Esophagus squamous epithelium (tissue), 4 donors: ENCODE data around the gene DRD3.

Source experiments
- CTCF ChIP-seq, 6 experiments: fragments of 450-650 bp in 4 of 6; fragments of 200-600 bp in 2 of 6; sonication (generic) in 2 of 6; IDR thresholded peaks; one replicate each; pipeline ENCODE4 v1.5.1; 2016 to 2019; ENCODE audit warnings: antibody characterized with exemption in 6 of 6, mild to moderate bottlenecking in 4 of 6, moderate library complexity in 4 of 6
- POLR2A ChIP-seq, 4 donors: fragments of 450-650 bp; IDR thresholded peaks; one replicate each; pipeline ENCODE4 v1.6.1; 2017; ENCODE audit warnings: antibody characterized with exemption in 4 of 4, mild to moderate bottlenecking in 4 of 4, moderate library complexity in 3 of 4

GRCh38 chr3:114095796-114096195 lies 83.1 kb downstream of the DRD3 start:
- TF ChIP-seq POLR2A (IDR thresholded peaks at IDR 0.05) = no peak
- no peak for TF ChIP-seq CTCF (IDR thresholded peaks at IDR 0.05)
